Pancreas (tissue), 10 donors: ENCODE measurements around the gene ATP8B1. TPM values are rescaled to one million over a fixed set of nuclear protein-coding genes. Genes with fewer than 3 reads are reported as not detected.
"Not testable (repeated sequence)": the region's sequence is repeated elsewhere in the genome, so short reads cannot be mapped to it uniquely, and the experiment has no call there.

Source experiments
- ATAC-seq, 4 donors: fragments of 200-7000 bp; cut with Tn5 transposase; one replicate each; pipeline versions ENCODE4 v1.8.0 to v1.9.1; 2020; ENCODE audit warnings: mild to moderate bottlenecking in 4 of 4, moderate library complexity in 4 of 4
- DNase-seq, 6 donors: peaks; one replicate each; pipeline ENCODE4 v3.0.0-alpha.2; 2020
- FAIRE-seq: peaks from 2 replicates; lab custom pipeline; 2012; peaks lifted over from hg19 to GRCh38; lab: Jason Lieb, UNC
- H3K27ac ChIP-seq, 4 donors: fragments of 200-600 bp; sonication (generic); 1 replicate in 3 of 4; 2 replicates in 1 of 4; pipeline versions ENCODE4 v1.5.0 to v1.8.0; 2020
- H3K27me3 ChIP-seq, 4 donors: fragments of 200-600 bp; one replicate each; pipeline ENCODE4 v1.8.0; 2021
- H3K36me3 ChIP-seq, 3 donors: fragments of 200-600 bp; sonication (generic) in 1 of 3; one replicate each; pipeline versions ENCODE4 v1.5.0 to v1.8.0; 2020 to 2021
- H3K4me1 ChIP-seq, 3 donors: fragments of 200-600 bp; one replicate each; pipeline ENCODE4 v1.8.0; 2021
- H3K4me3 ChIP-seq, 4 donors: fragments of 200-600 bp; sonication (generic) in 2 of 4; one replicate each; pipeline versions ENCODE4 v1.5.0 to v1.8.0; 2020 to 2021
- H3K9me3 ChIP-seq, 4 donors: fragments of 200-600 bp; one replicate each; pipeline ENCODE4 v1.8.0; 2021
- WGBS, 2 donors: extraction: QIAGEN DNeasy Blood & Tissue Kit; methylation state at CpG; one replicate each; pipeline ENCODE4 v1.1.7; 2013; 5-methylcytosine and 5-hydroxymethylcytosine counted together
- intact Hi-C, 3 donors: fragments of 100-400 bp; cut with DNase I; formaldehyde crosslinking; loops; one replicate each; pipeline versions ENCODE4 v1.11.1 to v1.14.2; 2022
- polyA plus RNA-seq, 2 donors: library from polyadenylated mRNA; stranded (reverse); fragments of 200-250 nt; gene quantifications; one replicate each; pipeline ENCODE4 v1.2.3, GENCODE V29; 2013
- total RNA-seq, 6 donors: library from RNA; stranded (reverse); fragmentation: NEBNext Ultra II Directional in 4 of 6; extraction: Animal tissue kit (Norgen Biotek cat#: 25700) in 4 of 6; gene quantifications; one replicate each; pipeline versions ENCODE4 v1.2.1 to v1.2.4, GENCODE V29; 2021 to 2023
- TF ChIP-seq, protein P1 (sequence below), 4 donors: fragments of 200-600 bp; sonication (generic) in 3 of 4; IDR thresholded peaks; one replicate each; pipeline versions ENCODE4 v1.5.0 to v1.8.0; 2021; ENCODE audit warnings: antibody characterized with exemption in 4 of 4
- donor health status: healthy with polysubstance abuse.
- donor health status: DM: no; HTN: no; CAD: no; lungs with moderate emphysema.
- donor health status: DM: no; HTN: no; CAD: no.
- donor health status: control.
- donor health status: control.
- donor health status: Bipolar disorder and iron deficiency.
- donor health status: DM: yes; HTN: yes; CAD: no.
- donor health status: DM: no; HTN: no; CAD: no.
- donor health status: DM: no; HTN: no; CAD: no.
- donor health status: DM: yes; HTN: yes; CAD: no.

ATP8B1 gene
- total and polyA plus RNA-seq, 8 donors: 8.0 to 44.8 (median 36.9) TPM

DNA sequence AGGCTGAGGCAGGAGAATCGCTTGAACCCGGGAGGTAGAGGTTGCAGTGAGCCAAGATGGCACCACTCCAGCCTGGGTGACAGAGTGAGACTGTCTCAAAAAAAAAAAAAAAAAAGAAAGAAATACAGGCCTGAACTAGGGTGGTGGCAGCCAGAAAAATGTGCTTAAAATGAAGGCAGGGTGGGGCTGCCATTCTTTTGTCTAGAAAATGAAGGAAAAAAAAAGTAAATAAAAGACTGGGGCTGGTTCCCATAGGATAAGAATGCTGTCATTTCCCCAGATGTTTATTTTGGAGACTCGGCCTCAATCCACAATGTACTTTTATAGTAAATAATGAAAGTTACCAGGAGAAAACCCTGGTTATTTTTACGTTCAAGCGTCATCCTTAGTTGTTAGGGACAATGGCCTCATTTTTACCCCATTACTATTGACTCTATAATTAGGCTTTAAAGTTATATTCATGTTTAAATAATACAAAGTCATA lies 58.9 kb downstream of the ATP8B1 start:
- H3K4me3 ChIP-seq: no peak overlapping the region
- DNase-seq: no peak
- peaks cover 18 to 31% (median 29%) of the 10 kb centered on the region in 3 donors for H3K4me1 ChIP-seq
- FAIRE-seq: no peak
- no peaks in the 10 kb centered on the region for H3K36me3 ChIP-seq
- WGBS, 2 donors: 33 to 43% methylated on average over 5 of the region's 5 CpGs
- H3K9me3 ChIP-seq: no peaks in the 10 kb centered on the region
- intact Hi-C loops: no loop called here
- H3K27me3 ChIP-seq: no peaks in the 10 kb centered on the region
- TF ChIP-seq, protein P1, sequence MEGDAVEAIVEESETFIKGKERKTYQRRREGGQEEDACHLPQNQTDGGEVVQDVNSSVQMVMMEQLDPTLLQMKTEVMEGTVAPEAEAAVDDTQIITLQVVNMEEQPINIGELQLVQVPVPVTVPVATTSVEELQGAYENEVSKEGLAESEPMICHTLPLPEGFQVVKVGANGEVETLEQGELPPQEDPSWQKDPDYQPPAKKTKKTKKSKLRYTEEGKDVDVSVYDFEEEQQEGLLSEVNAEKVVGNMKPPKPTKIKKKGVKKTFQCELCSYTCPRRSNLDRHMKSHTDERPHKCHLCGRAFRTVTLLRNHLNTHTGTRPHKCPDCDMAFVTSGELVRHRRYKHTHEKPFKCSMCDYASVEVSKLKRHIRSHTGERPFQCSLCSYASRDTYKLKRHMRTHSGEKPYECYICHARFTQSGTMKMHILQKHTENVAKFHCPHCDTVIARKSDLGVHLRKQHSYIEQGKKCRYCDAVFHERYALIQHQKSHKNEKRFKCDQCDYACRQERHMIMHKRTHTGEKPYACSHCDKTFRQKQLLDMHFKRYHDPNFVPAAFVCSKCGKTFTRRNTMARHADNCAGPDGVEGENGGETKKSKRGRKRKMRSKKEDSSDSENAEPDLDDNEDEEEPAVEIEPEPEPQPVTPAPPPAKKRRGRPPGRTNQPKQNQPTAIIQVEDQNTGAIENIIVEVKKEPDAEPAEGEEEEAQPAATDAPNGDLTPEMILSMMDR (IDR thresholded peaks at IDR 0.05): no peak
- H3K27ac ChIP-seq: no peak overlapping the region
- no peak for ATAC-seq

DNA sequence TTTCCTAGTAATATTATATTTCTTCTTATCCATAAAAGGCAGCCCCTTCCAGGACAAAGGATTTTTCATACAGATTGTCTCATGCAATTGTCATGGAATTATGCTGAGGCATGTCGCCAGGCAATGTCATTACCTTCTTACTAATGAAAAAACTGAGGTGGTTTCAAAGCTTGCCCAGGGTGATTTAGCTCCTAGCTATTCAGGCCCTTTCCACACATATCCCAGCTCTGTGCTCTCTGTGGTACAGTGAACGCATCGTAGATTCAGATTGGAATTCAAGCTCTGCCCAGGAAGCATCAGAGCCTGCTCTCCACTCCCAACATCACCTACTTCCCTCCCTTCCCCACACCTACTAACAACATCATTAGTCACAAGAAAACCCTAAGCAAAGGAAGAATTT lies 60.1 kb downstream of the ATP8B1 start:
- 81 to 88% methylated on average over 3 of the region's 3 CpGs for WGBS, 2 donors
- H3K27ac ChIP-seq: no peak overlapping the region
- TF ChIP-seq, protein P1 (IDR thresholded peaks at IDR 0.05): no peak
- ATAC-seq (peak in 1 of 4 donors; percentile 15), DNase-seq (no peak), FAIRE-seq (no peak)
- H3K4me1 ChIP-seq: peaks cover 11 to 25% (median 24%) of the 10 kb centered on the region in 3 donors
- H3K4me3 ChIP-seq: no peak overlapping the region
- no peaks in the 10 kb centered on the region for H3K9me3 ChIP-seq
- no peaks in the 10 kb centered on the region for H3K36me3 ChIP-seq
- intact Hi-C loops: no loop called here
- H3K27me3 ChIP-seq: no peaks in the 10 kb centered on the region

- 97 to 98% methylated on average over 2 of the region's 2 CpGs for WGBS, 2 donors
- Histone ChIP-seq H3K36me3 (no peaks in the 10 kb centered on the region), H3K4me1 (peaks cover 0 to 14% (median 13%) of the 10 kb centered on the region in 3 donors), H3K27me3 (no peaks in the 10 kb centered on the region), H3K27ac (no peak overlapping the region), H3K4me3 (no peak overlapping the region), H3K9me3 (no peaks in the 10 kb centered on the region)
- FAIRE-seq: no peak
- no peak for DNase-seq
- TF ChIP-seq, protein P1 (IDR thresholded peaks at IDR 0.05): no peak
- ATAC-seq: no peak
- intact Hi-C loops: no loop called here
Observed at GRCh38 chr18:57741273-57741672, 61.8 kb downstream of the ATP8B1 start.

DNA sequence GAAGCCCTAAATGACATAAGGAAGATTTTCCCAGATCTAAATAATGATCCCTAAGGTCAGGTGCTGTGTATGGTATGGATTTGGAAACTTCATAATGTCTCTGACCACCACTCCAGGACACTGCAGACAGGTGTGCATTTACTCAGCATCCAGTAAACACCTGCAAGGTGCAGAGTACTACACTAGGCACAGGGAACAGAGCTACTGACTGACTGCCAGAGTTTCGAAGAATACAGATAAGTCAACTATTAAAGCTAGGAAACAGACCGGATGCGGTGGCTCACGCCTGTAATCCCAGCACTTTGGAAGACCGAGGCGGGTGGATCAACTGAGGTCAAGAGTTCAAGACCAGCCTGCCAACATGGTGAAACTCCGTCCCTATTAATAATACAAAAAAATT lies 65.0 kb downstream of the ATP8B1 start:
- intact Hi-C loops: no loop called here
- FAIRE-seq (no peak), ATAC-seq (peak; percentile 51 to 70 (median 68)), DNase-seq (no peak)
- Histone ChIP-seq H3K9me3 (no peaks in the 10 kb centered on the region), H3K27me3 (no peaks in the 10 kb centered on the region), H3K36me3 (no peaks in the 10 kb centered on the region), H3K4me3 (no peak overlapping the region), H3K27ac (peak overlapping the region in 2 of 4 donors; percentile 14 to 34), H3K4me1 (peaks cover 0 to 14% (median 5%) of the 10 kb centered on the region in 3 donors)
- TF ChIP-seq, protein P1 (IDR thresholded peaks at IDR 0.05): no peak
- 30 to 37% methylated on average over 7 of the region's 7 CpGs for WGBS, 2 donors

DNA sequence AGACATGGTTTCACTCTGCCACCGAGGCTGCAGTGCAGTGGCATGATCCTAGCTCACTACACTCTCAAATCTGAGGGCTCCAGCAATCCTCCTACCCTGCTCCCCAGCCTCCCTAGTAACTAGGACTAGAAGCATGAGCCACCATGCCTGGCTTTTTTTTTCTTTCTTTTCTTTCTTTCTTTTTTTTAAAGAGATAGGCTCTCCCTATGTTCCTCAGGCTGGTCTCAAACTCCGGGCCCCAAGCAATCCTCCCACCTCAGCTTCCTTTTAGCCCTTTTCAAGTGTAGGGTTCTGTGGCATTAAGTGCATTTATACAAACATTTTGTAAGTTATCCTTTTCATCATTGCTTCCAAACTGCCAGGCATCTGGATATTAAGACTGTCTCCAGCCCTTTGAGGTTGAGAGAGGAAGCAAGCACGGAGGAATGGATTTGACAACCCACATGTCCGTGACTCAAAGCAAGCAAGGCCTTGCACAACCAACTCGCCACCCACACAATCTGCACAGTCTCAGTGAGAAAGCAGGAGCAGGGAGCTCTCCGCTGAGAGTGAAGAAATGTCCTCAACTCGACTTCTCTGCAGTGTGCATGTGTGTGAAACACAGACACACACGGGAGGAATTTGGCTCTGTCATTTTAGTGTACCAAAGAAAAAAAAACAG lies 65.6 kb downstream of the ATP8B1 start:
- ATAC-seq: peak; percentile 72 to 95 (median 86)
- TF ChIP-seq, protein P1 (IDR thresholded peaks at IDR 0.05): no peak
- intact Hi-C loops: no loop called here
- Histone ChIP-seq H3K4me3 (no peak overlapping the region), H3K9me3 (no peaks in the 10 kb centered on the region), H3K27ac (peak overlapping the region in 2 of 4 donors; percentile 14 to 34), H3K36me3 (no peaks in the 10 kb centered on the region), H3K27me3 (no peaks in the 10 kb centered on the region), H3K4me1 (peaks cover 0 to 14% (median 5%) of the 10 kb centered on the region in 3 donors)
- peak in 4 of 6 donors; percentile 45 to 70 (median 54) for DNase-seq
- FAIRE-seq: no peak
- WGBS, 2 donors: 41 to 47% methylated on average over 8 of the region's 8 CpGs

DNA sequence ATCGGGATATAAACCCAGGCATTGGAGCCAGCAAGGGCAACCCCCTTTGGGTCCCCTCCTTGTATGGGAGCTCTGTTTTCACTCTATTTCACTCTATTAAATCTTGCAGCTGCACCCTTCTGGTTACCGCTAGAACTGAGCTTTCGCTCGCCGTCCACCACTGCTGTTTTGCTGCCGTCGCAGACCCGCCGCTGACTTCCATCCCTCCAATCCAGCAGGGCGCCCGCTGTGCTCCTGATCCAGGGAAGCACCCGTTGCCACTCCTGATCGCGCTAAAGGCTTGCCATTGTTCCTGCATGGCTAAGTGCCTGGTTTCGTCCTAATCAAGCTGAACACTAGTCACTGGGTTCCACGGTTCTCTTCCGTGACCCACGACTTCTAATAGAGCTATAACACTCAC lies 68.1 kb downstream of the ATP8B1 start:
- intact Hi-C loops, H3K36me3 ChIP-seq, DNase-seq, ATAC-seq, H3K4me3 ChIP-seq, FAIRE-seq, H3K9me3 ChIP-seq, H3K27me3 ChIP-seq, H3K27ac ChIP-seq: not testable (repeated sequence)
- peaks cover 0 to 10% (median 5%) of the 10 kb centered on the region in 3 donors for H3K4me1 ChIP-seq
- 97% methylated on average over 18 of the region's 18 CpGs for WGBS, 2 donors
